ENCODE measurements around the gene EML3. TPM values are rescaled to one million over a fixed set of nuclear protein-coding genes. Genes with fewer than 3 reads are reported as not detected.
A peak's percentile ranks its signal among the peaks of the same experiment; 100 is the strongest.
"Not testable (repeated sequence)": the region's sequence is repeated elsewhere in the genome, so short reads cannot be mapped to it uniquely, and the experiment has no call there.

EML3 gene
- total RNA-seq, 1 donor from 2014 or later = 25.2 TPM

- DNase-seq (ENCODE audit: low read depth in 2 of 2) = peak; percentile 93 to 94
Observed at GRCh38 chr11:62621567-62622470, 9.2 kb upstream of the EML3 start, which contains the start of gene B3GAT3. B3GAT3 (minus strand) TSS chr11:62621986; CDS start chr11:62621947, 39 bp downstream.

DNA sequence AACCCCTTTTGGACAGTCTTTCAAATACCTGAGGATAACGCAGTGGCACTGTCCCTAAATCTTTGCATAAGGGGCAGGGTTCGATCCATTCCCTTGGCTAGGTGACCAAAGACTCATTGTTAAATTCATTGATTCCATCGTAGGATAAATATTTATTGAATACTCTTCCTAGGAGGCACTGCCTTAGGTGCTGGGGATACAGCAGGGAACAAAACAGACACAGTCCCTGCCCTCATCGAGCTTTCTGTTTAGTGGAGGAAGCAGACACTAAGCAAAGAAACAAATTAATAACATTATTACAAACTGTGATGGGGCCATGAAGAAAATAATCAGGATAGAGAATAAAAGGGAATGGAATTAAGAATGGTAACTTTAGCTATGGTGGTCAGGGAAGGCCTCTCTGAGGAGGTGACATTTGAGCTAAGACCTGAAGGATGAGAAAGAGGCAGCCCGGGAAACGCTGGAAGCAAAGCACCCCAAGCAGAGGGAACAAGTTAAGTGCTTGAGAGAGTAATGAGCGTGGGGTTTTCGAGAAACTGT lies 8.5 kb upstream of the EML3 start:
- no peak for DNase-seq (ENCODE audit: low read depth in 2 of 2)

- DNase-seq (ENCODE audit: low read depth in 2 of 2) = not testable (repeated sequence)
Observed at GRCh38 chr11:62616957-62617356, 4.4 kb upstream of the EML3 start.

GRCh38 chr11:62615521-62615920 lies 2.9 kb upstream of the EML3 start:
- no peak for DNase-seq (ENCODE audit: low read depth in 2 of 2)

GRCh38 chr11:62614275-62614674 lies 1.7 kb upstream of the EML3 start:
- DNase-seq (ENCODE audit: low read depth in 2 of 2) = no peak

GRCh38 chr11:62613291-62613778 lies 760 bp upstream of the EML3 start:
- no peak for DNase-seq (ENCODE audit: low read depth in 2 of 2)

DNA sequence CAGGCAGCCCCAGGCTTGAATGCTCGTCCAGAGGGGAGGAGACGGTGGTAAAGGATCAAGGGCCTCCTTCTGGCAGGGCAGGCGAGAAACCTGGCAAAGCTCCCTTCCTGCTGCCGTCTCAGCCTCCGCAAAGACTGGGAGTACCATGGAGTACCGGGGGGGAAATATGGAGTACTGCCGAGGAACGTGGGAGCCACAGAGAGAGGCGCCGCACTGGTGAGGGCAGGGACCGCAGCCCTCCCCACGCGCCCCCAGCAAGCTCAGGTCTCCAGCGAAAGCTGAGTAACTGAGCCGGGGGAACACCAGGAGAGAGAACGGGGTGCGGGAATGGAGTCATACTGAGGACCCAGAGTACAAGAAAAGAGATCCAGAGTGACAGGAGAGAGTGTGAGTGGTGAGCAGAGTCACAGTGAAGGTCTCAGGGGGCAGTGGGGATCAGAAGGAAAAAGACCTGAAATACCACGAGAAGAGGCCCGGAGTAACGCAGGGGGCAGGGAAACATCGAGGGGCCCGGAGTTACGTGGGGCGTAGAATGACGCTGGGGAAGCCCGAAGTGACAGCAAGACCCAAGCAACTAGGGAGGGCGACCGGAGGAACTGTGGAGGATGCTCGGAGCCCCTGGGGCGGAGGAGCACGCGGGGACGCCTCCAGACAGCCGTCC lies 740 bp downstream of the EML3 start:
- peak; percentile 40 to 67 for DNase-seq (ENCODE audit: low read depth in 2 of 2)

- no peak for DNase-seq (ENCODE audit: low read depth in 2 of 2)
Observed at GRCh38 chr11:62610814-62611704, 1.5 kb downstream of the EML3 start.

- DNase-seq (ENCODE audit: low read depth in 2 of 2) = no peak
Observed at GRCh38 chr11:62610403-62610802, 2.2 kb downstream of the EML3 start.

DNA sequence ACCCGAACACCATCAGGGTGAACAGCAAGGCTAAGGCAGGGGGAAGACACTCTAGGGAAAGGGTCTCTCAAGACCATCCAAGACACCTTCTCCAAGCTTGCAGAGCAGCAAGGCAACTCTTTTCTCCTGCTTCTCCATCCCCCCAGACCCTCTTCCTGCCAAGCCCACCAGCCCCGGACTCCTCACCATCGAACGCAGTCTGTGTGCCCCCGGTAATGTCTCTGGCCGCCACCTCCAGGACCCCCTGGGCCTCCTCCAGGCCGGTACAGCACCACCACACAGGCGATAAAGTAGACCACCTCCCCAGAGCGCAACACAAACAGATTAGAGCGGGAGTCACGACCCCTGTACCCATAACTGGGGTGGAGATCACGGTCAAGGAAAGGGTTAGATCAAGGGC lies 3.8 kb downstream of the EML3 start:
- DNase-seq (ENCODE audit: low read depth in 2 of 2) = no peak

DNA sequence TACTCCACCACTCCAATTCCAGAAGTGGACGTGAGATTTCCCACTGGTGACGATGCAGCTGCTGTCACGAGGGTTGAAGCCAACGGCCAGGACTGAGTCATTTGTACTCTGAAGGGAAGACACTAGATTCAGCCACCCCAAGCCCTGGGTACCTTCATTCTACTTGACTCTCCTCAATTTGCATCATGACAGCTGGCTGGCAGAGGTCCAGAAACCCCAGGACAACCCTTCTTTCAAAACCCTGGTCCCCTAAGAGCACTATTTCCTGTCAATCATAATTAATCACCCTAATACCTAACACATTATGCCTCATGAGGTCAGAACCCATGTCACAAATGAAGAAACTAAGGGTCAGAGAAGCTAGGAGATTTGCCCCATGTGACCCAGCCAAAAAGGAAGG lies 4.9 kb downstream of the EML3 start:
- peak in 1 of 2 donors; percentile 26 for DNase-seq (ENCODE audit: low read depth in 2 of 2)

- no peak for DNase-seq (ENCODE audit: low read depth in 2 of 2)
Observed at GRCh38 chr11:62605902-62606301, 6.7 kb downstream of the EML3 start.

- DNase-seq (ENCODE audit: low read depth in 2 of 2) = no peak
Observed at GRCh38 chr11:62605467-62605866, 7.1 kb downstream of the EML3 start.

GRCh38 chr11:62604460-62605120 lies 8.0 kb downstream of the EML3 start:
- DNase-seq (ENCODE audit: low read depth in 2 of 2) = peak in 1 of 2 donors; percentile 35

GRCh38 chr11:62603776-62604299 lies 8.7 kb downstream of the EML3 start:
- peak in 1 of 2 donors; percentile 71 for DNase-seq (ENCODE audit: low read depth in 2 of 2)

DNA sequence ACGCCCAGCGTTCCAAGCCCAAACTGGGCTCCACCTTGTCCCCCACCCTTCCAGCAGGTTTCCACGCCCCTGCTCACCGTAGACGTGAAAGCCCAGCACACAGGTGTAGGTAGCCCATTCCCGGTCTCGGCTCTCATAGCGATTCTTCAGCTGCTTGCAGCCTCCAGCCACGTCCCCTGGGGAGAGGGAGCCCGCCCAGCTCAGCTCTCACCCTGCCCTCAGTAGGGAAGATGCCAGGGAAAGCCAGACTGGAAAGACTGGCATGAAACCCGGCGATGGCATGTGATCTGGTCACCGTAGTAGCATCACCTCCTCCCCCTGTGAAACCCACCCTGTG lies 9.5 kb downstream of the EML3 start:
- DNase-seq (ENCODE audit: low read depth in 2 of 2) = no peak

DNA sequence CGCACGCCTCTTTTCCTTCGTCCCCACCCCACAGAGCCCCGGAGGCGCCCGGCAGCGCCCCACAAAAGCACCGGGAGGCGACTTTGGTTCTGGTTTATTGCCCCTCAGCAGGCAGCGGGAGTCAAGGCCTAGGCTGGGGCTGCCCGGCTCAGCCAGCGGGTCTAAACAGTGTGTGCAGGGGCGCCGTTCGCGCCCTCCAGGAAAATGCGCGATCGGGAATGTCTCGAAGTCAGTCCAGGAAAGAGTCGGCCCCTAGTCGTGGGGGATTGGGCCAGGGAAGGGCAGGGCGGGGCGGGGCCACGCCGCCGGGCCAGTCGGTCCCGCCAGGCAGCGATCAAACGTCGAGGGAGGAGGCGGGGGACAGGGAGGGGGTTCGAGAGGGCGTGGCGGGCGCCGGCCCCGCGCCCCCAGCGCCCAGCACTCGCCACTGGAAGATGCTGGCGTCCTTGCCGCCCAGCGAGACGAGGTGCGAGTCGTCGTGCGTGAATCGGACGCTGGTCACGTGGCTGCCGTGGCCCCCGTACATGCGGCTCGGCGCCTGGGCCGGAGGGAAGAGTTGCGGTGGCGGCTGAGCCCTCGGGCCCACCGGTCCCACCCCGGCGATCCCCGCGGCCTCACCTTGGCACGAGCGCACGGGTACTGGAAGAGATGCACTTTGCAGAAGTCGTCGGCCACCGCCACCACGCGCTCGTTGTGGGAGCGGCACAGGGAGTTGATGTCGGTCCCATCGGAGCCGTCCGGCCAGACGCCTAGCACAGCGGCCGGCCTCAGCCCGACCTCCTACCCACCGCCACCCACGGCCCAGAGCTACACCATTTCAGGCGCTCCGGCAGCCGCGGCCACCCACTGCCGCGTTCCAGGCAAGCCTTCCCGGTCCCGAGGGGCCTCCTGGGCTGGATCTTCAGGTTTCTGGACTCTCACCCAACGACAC lies 10.2 kb downstream of the EML3 start:
- peak; percentile 65 to 69 for DNase-seq (ENCODE audit: low read depth in 2 of 2)

DNA sequence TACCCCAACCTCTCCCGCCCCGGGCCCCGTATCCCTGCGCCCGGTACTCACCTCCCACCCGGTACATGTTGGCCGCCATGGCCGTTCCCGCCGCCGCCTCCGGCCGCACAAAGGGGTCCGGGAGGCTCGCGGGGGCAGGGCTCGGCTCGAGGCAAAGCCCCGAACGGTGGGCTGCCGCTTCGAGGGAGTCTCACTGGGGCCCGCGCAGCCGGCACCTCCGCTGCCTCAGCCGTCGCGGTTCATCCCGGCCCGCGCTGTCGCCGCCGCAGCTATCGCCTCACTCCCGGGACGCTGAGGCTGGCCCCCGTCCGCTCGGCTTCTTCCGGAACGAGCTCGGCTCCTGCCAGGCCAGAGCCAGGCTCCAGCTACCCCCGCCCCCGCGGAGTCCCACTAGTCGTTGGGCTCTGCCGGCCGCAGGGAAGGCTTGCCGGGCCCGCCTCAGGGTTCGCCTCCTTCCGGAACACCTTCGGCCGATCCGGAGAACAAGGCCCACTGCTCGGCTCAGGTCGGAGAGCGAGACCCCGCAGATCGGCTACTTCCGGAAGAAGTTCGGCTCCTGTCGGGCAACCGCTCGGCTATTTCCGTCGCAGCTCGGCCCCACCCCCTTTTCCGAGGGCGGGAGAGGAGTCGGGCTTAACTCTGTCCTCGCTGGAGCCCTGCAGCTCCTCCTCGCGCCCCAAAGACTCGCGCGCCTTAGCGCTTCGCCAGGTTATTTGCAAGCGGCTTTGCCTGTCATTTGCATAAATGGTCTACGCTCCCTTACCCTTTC lies 11.0 kb downstream of the EML3 start, which contains the start of gene MTA2:
MTA2 (minus strand) TSS at position 494 of the 769 bp plus-strand sequence; CDS start at position 79, 415 bp downstream.
- peak; percentile 98 for DNase-seq (ENCODE audit: low read depth in 2 of 2)

DNA sequence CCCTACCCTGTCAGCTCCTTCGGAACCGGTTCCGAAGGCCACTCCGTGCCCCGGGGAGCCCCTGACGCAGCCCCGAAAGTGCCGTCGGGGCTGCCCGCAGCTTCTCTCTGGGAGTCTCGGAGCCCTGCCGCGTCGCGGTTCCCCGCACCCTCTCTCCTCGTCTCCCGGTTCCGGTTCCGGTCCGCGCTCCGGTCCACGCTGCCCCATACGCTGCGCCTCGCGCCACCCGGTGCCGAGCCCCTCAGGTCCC lies 11.5 kb downstream of the EML3 start:
- DNase-seq (ENCODE audit: low read depth in 2 of 2) = peak; percentile 49 to 53
